HG03108 (cell line): ENCODE measurements around the gene PPARGC1A.

Source experiments
- ATAC-seq: cut with Tn5 transposase; IDR thresholded peaks from one replicate; pipeline ENCODE4 v1.9.1; 2021; ENCODE audit warnings: moderate library complexity; ENCODE audit not compliant: unreplicated experiment

The PPARGC1A gene

DNA sequence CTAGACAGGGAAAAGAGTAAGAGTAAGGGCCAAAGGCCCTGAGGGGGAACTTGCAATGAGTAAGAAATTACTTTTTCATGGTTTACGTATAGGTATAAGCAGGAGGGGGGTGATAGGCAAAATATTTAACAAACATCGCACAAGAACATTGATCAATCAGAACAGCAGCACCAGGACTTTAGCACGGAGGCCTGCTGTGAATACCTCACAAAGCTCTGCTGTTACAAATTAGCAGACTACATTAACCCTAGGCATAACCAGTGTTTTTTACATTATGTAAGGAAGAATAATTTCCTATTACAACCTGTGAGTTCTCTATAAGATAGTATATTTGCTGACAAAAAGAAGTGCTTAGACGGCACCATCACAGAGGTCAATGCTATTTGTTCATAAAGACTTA, 44.9 kb downstream of the PPARGC1A start:
- ATAC-seq: no peak

DNA sequence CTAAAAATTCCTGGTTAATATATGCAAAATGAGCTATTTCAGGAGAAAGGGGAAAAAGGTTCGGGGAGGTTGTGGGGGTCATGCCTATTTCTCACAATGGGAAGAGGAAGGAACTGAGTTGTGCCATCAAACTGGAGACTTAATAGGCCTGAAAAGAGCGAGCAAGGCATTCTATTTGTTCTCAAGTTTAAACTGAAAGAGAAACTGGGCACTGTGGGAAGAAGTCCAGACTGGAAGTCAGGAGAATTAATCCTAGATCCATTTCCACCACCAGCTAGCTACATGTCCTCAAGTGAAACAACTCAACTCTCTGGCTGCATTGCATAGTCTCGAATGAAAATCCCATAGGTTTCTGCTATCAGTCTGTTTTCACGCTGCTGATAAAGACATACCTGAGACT, 50.6 kb downstream of the PPARGC1A start:
- no peak for ATAC-seq

DNA sequence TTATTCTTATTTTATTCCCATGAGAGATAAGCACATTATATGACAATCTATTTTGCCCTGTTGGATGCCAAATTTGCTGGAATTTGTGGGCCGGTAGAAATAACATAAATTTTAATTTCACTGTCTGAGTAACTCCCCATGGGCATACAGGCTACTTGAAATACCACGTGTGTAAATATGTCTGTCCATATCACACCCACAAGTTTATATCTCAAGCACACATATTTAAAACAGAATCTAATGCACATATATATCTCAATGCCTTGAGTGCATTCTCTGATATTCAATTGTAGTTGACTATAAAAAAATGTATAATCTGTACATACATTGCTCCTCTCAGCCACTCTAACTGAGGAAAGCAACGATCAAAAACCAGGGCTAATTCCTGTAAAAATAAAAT, 51.2 kb downstream of the PPARGC1A start:
- ATAC-seq: no peak

DNA sequence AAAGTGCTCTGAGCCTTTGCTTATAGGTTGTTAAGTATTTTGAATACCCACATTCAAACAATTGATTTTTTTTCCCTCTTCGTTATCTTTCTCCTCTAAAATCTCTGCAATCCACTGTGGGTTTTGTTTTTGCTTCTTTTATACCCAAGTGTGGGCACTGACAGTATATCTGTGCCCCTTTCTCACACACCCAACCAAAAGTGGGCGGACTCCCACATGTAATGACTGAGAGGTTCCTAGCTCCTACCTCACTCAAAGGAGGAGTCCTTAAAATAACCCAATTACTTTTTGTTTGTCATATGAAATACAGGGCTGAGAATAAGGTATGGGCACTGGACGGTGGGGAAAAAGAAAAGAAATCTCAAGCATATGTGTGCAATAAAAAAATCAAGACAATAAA, 51.7 kb downstream of the PPARGC1A start:
- ATAC-seq: no peak

DNA sequence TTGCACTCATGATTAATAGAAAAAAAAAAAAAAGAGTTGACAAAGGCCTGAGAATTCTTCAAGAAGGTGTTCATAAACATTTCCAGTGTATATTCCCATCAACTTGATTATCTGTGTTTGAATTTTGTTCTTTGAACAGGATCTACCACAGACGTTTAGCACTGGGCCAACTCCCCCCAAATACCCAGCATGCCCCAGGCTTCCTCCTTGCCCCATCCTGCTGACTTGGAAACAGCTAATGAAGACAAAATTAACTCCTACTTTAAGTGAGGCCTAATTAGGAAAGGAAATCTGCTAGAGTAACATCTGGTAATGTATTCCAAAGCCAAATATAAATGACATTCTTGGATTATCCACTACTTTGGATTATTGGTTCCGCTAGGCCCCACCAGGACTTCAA, 52.5 kb downstream of the PPARGC1A start:
- no peak for ATAC-seq

DNA sequence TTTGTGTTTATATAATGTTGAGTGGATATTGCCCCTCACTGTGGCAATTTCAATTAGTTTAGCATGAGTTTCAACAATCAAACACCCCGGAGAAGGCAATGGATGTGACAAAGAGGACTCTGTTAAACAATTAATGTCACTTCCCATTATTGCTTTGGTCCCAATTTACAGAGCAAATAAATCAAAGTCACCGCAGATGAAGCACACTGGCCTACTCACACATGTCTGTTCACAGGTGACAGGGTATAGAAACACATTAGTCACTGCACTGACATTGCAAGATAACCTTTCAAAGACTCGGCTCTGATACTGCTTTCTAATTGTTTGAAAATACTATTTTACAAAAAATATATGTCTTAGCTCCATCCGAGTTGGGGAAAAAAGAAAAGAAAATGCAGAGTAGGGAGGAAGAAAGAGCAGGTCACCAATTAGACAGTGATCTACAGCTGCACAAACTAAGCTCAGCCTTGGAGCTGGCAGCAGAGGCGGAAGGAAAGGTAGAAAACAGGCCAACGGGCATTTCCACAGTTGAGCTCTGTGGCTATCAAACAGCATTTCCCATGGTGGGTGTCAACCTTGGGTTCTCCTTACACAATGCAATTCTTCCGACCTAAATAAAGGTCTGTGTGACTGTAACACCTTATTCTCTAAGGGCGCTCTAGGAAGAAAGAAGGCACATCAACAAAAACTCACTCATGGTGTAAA, 53.9 kb downstream of the PPARGC1A start:
- ATAC-seq: no peak

DNA sequence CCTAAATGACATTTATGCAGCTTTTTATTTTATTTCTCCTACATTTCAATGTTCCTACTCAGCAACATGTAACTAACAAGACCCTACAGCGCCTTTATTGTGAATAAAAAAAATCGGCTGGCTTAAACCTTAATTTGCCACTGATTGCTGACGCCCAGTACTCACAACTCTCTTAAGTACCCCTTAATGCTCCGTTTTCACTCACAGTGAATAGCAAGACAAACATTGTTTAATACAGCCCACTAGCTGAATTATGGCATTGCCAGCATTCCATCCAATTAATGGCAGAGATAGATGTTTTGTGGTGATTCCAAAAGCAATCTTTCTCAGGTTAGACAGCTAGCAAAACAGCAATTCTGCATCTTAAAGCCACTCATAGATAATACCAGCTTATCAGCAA, 61.1 kb downstream of the PPARGC1A start:
- no peak for ATAC-seq

DNA sequence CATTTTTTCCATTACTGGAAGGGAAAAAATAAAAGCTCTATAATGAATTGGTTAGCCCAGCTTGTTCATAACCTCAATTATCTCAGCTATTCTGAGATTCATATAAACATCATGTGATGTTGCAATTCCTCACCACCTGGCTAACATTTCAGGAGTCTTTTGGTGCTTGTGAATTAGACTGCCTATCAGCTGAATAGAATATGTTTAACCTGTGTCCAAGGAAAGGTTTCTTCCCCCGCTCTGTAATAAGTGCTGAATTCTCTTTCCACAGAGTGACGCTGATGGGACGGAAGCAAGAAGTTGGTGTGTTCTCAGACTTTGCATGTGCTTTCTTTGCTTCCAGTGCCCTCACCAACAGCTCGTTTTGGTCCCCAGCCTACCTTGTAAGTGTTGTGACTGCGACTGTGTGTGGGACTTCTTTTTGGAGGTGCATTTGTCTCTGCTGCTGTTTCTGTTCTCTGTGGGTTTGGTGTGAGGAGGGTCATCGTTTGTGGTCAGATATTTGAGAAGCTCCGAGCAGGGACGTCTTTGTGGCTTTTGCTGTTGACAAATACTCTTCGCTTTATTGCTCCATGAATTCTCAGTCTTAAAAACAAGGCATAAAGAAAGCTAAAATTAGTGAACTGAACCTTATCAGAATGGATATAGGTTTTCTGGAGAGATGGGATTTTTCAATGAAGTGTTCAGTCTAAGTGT, 61.7 kb downstream of the PPARGC1A start:
- ATAC-seq: no peak

DNA sequence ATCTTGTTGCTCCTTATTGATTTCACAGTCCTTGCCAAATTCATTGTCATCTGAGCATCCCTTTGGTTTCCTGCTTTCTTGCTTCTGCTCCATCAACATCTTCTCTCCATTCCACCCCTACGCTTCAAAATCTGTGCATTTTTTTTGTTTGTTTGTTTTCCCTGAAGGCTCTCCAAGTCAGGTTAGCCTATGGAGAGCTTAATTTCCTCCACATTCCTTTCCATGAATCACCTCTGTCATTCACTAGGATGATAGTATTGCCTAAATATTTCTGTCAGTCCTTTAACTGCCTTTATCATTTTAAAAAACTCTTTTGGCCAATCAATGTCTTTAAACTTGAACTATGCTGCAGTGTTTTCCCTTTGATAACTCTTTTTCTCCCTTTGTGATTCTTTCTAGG, 67.7 kb downstream of the PPARGC1A start:
- ATAC-seq: no peak

DNA sequence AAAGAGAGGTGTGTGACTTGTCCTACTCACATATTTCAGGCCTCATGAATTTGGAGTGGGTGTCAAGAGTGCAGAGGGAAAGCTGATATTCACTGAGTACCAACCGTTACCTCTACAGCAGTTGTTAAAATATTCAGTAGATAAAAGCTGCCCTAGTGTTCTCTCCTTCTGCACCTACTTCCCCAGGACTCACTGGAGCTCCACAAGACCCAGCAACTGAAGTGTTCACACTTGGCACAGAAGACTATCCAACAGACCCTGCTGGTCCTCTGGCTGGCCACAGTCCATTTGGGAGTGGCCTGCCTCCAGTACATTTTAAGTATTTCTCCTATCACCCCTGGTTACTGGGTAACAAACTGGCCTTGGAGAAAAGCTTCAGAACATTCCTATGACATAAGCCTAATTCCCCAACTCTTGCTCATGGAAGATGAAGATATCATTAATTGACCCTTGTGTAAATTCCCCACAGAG, 70.8 kb downstream of the PPARGC1A start:
- ATAC-seq: no peak

DNA sequence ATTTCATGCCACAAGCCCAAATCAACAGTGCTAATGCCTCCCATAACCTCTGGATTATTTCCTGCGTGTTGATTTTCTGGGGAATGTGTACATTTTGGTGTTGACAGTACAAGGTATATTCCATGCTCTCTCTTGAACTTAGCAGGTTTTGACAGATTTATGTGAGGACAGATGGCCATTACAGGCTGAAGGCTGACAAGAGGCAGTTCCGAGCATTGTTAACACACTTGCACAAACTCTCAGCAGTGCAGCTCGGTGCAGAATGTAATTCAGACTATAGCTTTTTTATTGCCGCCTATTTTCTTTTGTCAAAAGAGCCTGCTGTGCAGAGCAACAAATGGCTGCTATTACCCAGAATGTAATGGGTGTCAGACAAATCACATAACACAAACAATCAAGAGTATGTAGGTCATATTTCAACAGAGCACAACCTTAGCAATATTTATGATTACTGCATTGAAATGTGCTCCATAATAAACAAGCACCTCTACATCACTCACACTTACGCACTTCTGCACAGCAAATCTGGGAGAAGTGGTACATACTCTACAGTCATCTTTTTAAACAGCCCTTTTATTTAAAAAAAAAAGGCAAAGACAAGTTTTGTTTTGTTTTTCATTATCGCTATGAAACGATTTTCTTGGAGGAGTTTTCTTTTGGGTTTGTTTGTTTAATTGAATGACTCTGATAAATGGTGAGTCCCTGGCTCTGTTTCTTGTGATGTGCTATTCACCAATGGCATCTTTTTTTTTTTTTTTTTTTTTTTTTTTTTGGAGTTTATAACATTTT, 71.6 kb downstream of the PPARGC1A start:
- ATAC-seq: no peak

DNA sequence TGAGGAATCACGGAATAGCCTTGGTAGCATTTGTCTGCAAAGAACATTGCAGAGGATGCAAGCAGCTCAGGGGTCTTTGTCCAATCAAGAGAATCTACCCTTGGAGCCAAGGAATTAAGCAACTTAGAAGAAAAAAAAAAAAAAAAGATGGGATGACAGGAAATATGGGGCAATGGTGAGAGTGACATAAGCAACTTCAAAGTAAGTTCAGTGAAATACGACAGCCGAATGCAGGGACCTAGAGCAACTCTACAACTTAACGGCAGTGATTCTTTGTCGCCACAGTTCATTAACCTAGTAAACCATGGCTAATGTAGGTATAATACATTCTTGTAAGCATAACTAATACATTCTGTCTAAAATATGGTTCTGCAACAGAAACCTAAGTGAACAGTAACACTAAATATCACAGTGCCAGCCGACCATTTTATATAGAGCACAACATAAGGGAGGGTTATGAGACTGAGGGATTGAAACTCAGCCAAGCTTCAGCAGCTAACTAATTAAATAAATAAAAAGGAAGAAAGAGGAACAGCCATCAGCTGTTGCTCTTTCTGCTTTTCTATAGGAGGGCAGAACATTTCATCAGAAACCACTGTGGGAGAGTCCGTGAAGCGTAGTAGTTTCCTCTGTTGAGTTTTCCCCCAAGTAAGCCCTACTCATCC, 74.7 kb downstream of the PPARGC1A start:
- no peak for ATAC-seq

DNA sequence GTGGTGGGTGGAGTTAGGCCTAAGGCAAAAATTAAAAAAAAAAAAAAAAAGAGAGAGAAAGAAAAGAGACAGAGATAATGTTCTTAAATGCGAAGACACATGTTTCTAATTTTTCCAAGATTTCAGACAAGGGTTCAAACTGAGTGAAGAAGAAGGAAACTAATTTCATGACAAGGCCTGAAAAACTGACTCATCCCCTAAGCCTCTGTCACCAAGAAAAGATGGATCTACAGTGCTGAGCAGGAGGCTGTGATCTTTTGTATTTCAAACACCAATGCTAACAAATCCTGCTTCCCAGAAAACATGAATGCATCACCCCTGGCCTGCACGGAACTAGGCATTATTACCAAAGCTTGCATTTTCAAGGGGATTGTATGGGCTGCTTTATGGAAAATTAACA, 75.3 kb downstream of the PPARGC1A start:
- no peak for ATAC-seq

DNA sequence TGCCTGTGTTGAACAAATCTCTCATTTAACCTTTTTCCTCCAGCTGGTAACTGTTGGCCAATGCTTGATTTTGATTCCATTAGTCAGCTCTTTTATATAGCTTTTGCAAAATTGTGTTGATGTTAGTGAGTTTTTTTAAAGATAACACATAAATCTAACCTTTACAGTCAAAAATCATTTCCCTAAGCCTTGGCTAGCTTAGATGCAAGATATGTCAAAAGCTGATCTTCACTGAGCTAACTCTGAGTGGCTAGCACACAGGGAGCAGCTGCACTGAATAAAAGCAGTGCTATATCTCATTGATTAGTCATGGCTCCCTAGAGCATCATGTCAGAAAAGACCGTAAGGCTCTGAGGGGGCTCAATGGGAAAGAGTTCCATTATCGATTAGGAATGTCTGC, 78.7 kb downstream of the PPARGC1A start:
- no peak for ATAC-seq

DNA sequence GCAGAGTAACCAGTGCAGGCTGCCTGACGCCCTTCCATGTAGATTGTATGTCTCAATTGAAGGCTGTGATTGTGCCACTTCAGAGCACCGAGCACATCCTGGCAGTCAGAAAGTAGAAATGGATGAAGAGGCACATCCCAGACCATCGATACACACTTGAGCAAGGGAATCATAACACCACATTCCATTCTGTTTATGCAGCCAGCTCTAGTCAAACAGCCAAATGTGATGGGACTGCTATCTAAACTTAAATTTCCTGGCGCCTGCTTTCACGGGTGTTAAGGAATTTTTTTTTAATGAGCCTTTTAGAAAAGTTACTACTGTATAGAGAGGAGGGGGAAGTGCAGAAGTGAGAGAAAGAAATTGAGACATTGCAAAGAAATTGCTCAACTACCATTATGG, 84.4 kb downstream of the PPARGC1A start:
- ATAC-seq: no peak

DNA sequence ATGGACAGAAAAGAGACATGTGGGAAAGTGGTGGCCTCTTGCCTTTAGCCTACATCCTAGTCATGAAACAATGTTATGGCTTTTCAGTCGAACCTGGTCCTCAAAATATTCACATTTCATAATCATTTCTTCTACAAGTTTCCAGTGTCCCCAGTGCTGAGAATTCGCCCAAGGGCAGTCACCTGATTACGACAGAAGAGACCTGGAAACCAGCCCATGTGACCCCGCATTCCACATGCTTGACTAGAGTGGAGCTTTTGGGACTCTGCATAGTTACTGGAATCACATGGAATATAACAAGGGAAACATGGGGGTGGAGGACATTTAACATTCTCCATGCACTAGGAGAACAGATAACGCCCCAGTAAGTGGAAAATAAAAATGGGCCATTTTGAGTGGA, 100.1 kb downstream of the PPARGC1A start:
- no peak for ATAC-seq

DNA sequence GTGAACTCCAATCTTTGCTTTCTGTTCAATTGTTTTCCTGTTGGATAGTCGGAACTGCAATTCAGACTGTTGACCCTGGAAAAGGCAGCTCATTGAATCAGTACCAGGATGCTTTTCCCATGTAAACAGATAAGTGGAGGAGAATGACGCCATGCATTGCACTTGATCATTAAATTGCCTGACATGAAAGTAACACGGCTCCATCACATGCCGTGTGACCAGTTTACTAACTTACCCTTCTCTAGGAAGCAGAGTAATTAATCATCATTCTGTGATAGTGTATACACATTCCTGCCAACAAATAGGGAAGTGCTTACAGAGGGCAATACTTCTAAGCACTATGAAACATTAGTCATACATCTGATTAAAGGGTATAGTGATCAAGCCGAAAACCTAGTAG, 101.4 kb downstream of the PPARGC1A start:
- no peak for ATAC-seq

DNA sequence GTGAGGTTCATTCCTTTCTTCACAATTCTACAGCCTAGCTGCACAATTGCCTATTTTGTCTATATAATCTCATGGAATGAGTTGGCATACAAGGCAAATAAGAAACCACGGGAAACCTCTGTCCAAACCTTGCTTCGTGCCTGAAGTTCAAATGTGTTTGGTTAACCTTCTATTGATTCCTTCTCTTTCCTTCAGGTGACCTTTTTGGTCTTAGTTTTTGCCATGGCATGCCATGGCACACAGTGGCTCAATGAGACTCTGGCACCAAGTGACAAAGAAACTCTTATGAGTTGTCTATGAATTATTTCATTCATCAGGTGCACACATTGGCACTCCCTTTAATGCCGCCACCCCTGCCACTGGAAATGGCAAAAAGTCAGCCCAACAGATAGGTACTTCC, 101.8 kb downstream of the PPARGC1A start:
- ATAC-seq: no peak

DNA sequence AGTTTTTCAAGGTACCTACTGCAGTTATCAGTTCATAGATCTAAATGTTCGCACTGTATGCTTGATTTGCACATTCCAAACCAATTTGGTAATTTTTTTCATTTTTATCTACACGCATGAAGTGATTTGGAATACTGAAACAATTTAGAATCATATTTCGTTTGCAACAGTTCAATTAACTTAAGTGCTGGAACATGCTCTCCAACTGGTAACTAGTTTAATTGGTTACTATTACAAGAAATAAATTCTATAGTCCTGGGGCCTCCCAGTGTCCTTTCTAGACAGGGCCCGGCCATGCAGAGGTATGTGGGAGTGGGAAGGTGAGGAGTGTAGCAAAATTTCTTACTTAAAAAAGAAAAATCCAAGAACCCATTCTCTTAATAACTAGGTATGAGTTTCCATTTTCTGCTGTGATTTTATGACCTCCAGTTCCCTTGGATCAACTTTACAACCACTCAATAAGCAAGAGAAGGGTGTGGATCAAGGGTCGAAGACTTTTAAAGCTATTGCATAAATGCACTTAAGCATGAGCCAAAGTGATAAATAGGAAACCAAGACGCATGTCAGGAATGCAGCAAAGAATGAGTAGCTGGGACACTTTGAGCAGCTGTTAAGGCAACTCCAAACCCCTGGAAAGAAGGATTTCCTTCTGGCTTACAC, 106.9 kb downstream of the PPARGC1A start:
- no peak for ATAC-seq

DNA sequence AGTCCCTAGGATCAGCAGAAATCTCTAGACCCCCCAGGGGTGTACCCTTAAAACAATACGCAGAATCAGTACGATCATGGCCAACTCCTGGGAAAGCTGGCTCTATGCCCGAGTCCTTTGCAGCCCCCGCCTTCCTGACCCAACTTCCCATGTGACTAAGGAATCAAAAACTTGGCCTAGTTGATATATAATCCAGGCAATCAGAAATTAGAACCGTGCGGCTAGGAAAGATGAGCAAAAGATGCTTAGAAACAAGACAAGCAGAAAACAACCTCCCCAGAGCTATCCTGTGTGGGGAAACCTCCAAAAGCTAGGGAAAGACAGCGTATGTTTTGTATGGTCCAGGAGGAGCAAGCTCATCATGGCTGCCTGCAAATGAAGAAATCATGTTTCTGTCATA, 110.0 kb downstream of the PPARGC1A start:
- ATAC-seq: no peak

DNA sequence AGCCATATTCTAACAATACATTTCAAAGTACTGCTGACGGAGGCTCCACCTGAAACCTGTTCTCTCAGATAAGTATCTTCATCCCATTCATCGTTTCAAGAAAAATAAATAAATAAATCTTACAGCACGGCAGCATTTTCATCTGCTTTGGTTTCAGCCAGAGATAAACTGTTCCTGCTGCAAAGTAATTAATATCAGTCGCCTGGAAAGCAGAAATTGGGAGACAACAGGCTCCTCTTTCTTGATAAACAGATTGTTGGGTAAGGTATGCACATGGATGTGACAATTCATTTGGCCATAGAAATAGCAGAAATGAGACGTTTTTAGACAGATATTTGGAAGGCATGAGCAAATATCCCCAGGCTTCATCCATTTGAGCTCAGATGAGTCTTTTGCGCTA, 110.4 kb downstream of the PPARGC1A start:
- ATAC-seq: no peak
